Measurements from ENCODE around the gene JAZF1. TPM values are rescaled to one million over a fixed set of nuclear protein-coding genes. Genes with fewer than 3 reads are reported as not detected.

JAZF1 gene
- total and polyA plus RNA-seq, 2 of the 4 experiments (the other 2 are of a cell fraction): 8.4 to 10.5 TPM

DNA sequence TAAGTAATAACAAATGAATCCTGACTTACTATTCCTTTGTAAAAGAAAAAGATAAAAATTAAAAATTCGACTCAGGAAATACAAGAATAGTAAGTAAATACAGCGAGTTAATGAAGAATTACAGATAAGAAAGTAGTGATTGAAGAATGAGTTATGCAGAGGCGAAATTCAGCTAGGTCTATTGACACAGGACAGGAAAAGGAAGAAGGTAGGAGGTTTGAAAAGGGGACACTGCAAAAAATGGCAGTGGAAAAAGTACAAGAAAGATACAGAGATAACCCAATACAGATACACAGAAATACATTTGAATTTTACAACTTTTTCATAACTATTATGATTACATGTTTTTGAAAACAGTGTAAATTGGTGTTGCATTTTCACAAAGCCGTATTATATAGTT lies 28.0 kb downstream of the JAZF1 start:
- no peak overlapping the region for H4K5ac ChIP-seq (ENCODE audit: low read depth, low read length)
- dilution Hi-C loops (cut with HindIII; ENCODE audit: low sequenced_read_pairs, unreplicated experiment): no loop called here
- no peak overlapping the region for H4K91ac ChIP-seq (ENCODE audit: insufficient read depth, low read depth, low read length)
- peaks cover 21% of the 10 kb centered on the region for H3K9me1 ChIP-seq (ENCODE audit: insufficient read depth, low read length)
- no CpG with 5 or more reads among the region's 4 CpGs for WGBS, 2 experiments (ENCODE audit: extremely low coverage in 2 of 2, insufficient read length in 1 of 2)
- H3K18ac ChIP-seq (ENCODE audit: low read depth, low read length): peak overlapping the region; percentile 47; the same call in 1 of the 2 replicates
- peak overlapping the region; percentile 74 to 88 for H4K8ac ChIP-seq (ENCODE audit: low read depth in 2 of 2, low read length in 2 of 2)
- TF ChIP-seq MAZ (IDR thresholded peaks at IDR 0.05; ENCODE audit: borderline replicate concordance, low read depth, low read length): no peak
- no peaks in the 10 kb centered on the region for H4K20me1 ChIP-seq (ENCODE audit: insufficient read depth, low read length)
- no peaks in the 10 kb centered on the region for H3K36me3 ChIP-seq (ENCODE audit: control insufficient read depth, insufficient read depth, low read length)
- H2BK120ac ChIP-seq (ENCODE audit: low read depth, low read length): peak overlapping the region; percentile 87; the same call in 1 of the 2 replicates
- no peak overlapping the region for H3K9ac ChIP-seq (ENCODE audit: low read depth, low read length)
- no peak overlapping the region; the same call in 1 of the 2 replicates for H3K4me2 ChIP-seq (ENCODE audit: low read depth, low read length)
- no peak overlapping the region for H3K23ac ChIP-seq (ENCODE audit: low read depth, low read length)
- H2BK20ac ChIP-seq (ENCODE audit: low read depth, low read length): peak overlapping the region; percentile 91
- peaks cover 39 to 74% of the 10 kb centered on the region in 2 experiments for H3K79me1 ChIP-seq (ENCODE audit: low read depth in 1 of 2, low read length in 2 of 2)
- H2AK9ac ChIP-seq (replicated peaks; ENCODE audit: low read depth, low read length, poor library complexity): no peak overlapping the region
- no peak overlapping the region for H2AFZ ChIP-seq (replicated peaks; ENCODE audit: low read length, poor library complexity)
- H3K4ac ChIP-seq (ENCODE audit: low read depth, low read length): peak overlapping the region; percentile 89; the same call in 1 of the 2 replicates
- peak overlapping the region; percentile 77 for H3K14ac ChIP-seq (replicated peaks; ENCODE audit: low read depth, low read length)
- H3K9me3 ChIP-seq (ENCODE audit: control insufficient read depth, insufficient read depth, low read length): no peaks in the 10 kb centered on the region
- in situ Hi-C loops (cut with MboI; ENCODE audit: low sequenced_read_pairs): no loop called here
- H2BK15ac ChIP-seq (ENCODE audit: low read depth, low read length): no peak overlapping the region; the same call in 2 of the 3 replicates
- H2BK5ac ChIP-seq (ENCODE audit: low read depth, low read length, poor library complexity, severe bottlenecking): peak overlapping the region; percentile 78
- BruUV-seq (replicated peaks): no TSS peak
- no peak for DNase-seq
- no peaks in the 10 kb centered on the region for H3K27me3 ChIP-seq (ENCODE audit: control insufficient read depth, insufficient read depth, low read length)
- ATAC-seq (ENCODE audit: low read depth): no peak
- H2AK5ac ChIP-seq (ENCODE audit: low read depth, low read length): no peak overlapping the region
- no peak overlapping the region for H3K4me3 ChIP-seq (ENCODE audit: insufficient read depth, low read depth, low read length)
- no peak overlapping the region for H3K27ac ChIP-seq (ENCODE audit: insufficient read depth, low read length)
- POLR2A ChIA-PET (ENCODE audit: unreplicated experiment): no interaction called here
- H3K56ac ChIP-seq (ENCODE audit: extremely low read depth, insufficient read depth, low read length): no peak overlapping the region
- CTCF ChIA-PET: no interaction called here
- H3K4me1 ChIP-seq (ENCODE audit: control insufficient read depth, insufficient read depth, low read length): peaks cover 25% of the 10 kb centered on the region
- intact Hi-C loops (cut with micrococcal nuclease): no loop called here

Measured in IMR-90 (cell line).